Activated naive CD4-positive, alpha-beta T cell treated with anti-CD3 and anti-CD28 coated beads, Interleukin-2, amount 50 U/mL, for 16 hours (primary cell): ENCODE results near the gene ACTA2.
"Not testable (repeated sequence)": the region's sequence is repeated elsewhere in the genome, so short reads cannot be mapped to it uniquely, and the experiment has no call there.

Source experiments
- DNase-seq: peaks from one replicate; pipeline ENCODE4 v3.0.0-alpha.2; 2020

ACTA2 gene

GRCh38 chr10:88949051-88949450 is 3.5 kb downstream of the ACTA2 start:
- no peak for DNase-seq

GRCh38 chr10:88946965-88947590 is 5.5 kb downstream of the ACTA2 start:
- DNase-seq: no peak

- no peak for DNase-seq
Observed at GRCh38 chr10:88946200-88946599, 6.4 kb downstream of the ACTA2 start.

- DNase-seq: no peak
Observed at GRCh38 chr10:88944813-88945212, 7.8 kb downstream of the ACTA2 start.

GRCh38 chr10:88943778-88944177 is 8.8 kb downstream of the ACTA2 start:
- no peak for DNase-seq

GRCh38 chr10:88941026-88941425 is 11.5 kb downstream of the ACTA2 start:
- DNase-seq: no peak

GRCh38 chr10:88938938-88939337 is 13.6 kb downstream of the ACTA2 start:
- no peak for DNase-seq

GRCh38 chr10:88938039-88938438 is 14.5 kb downstream of the ACTA2 start:
- no peak for DNase-seq

GRCh38 chr10:88936656-88937055 is 15.9 kb downstream of the ACTA2 start:
- DNase-seq: no peak

GRCh38 chr10:88934900-88935672 is 17.5 kb downstream of the ACTA2 start:
- DNase-seq: peak; percentile 73

- no peak for DNase-seq
Observed at GRCh38 chr10:88933564-88933963, 19.0 kb downstream of the ACTA2 start.

GRCh38 chr10:88932539-88933256 is 19.9 kb downstream of the ACTA2 start:
- DNase-seq: peak; percentile 27

- not testable (repeated sequence) for DNase-seq
Observed at GRCh38 chr10:88932029-88932428, 20.5 kb downstream of the ACTA2 start.

- DNase-seq: no peak
Observed at GRCh38 chr10:88931548-88931947, 21.0 kb downstream of the ACTA2 start.

GRCh38 chr10:88928254-88928653 is 24.3 kb downstream of the ACTA2 start:
- DNase-seq: no peak

GRCh38 chr10:88927416-88927690 is 25.2 kb downstream of the ACTA2 start:
- DNase-seq: no peak

- DNase-seq: no peak
Observed at GRCh38 chr10:88926566-88927415, 25.8 kb downstream of the ACTA2 start.

GRCh38 chr10:88923520-88923919 is 29.1 kb downstream of the ACTA2 start:
- DNase-seq: no peak

- DNase-seq: no peak
Observed at GRCh38 chr10:88922041-88922440, 30.5 kb downstream of the ACTA2 start.

GRCh38 chr10:88920986-88921593 is 31.5 kb downstream of the ACTA2 start:
- no peak for DNase-seq

- DNase-seq: no peak
Observed at GRCh38 chr10:88920198-88920597, 32.4 kb downstream of the ACTA2 start.

GRCh38 chr10:88919041-88919440 is 33.5 kb downstream of the ACTA2 start:
- DNase-seq: no peak
